IPS-18a (cell line): ENCODE data around the gene SEL1L3.

ENCODE experiments used
- H3K27ac ChIP-seq: one replicate; pipeline ENCODE4 v1.5.1; 2013; ENCODE audit warnings: low read length
- H3K27me3 ChIP-seq: one replicate; pipeline ENCODE4 v1.6.1; 2013; ENCODE audit warnings: mild to moderate bottlenecking, low read length; ENCODE audit not compliant: control insufficient read depth, insufficient read depth
- H3K36me3 ChIP-seq: one replicate; pipeline ENCODE4 v1.6.1; 2013; ENCODE audit warnings: low read depth, low read length; ENCODE audit not compliant: control insufficient read depth
- H3K4me1 ChIP-seq: one replicate; pipeline ENCODE4 v1.6.1; 2013; ENCODE audit warnings: low read depth, low read length; ENCODE audit not compliant: control insufficient read depth
- H3K4me3 ChIP-seq: one replicate; pipeline ENCODE4 v1.5.1; 2013; ENCODE audit warnings: low read length
- H3K9ac ChIP-seq: one replicate; pipeline ENCODE4 v1.6.1; 2013; ENCODE audit warnings: mild to moderate bottlenecking, low read length, moderate library complexity
- H3K9me3 ChIP-seq: one replicate; pipeline ENCODE4 v1.6.1; 2013; ENCODE audit warnings: low read depth, low read length; ENCODE audit not compliant: control insufficient read depth

The SEL1L3 gene

GRCh38 chr4:25827373-25827772 is 35.4 kb downstream of the SEL1L3 start:
- Histone ChIP-seq H3K36me3 (peaks cover 6% of the 10 kb centered on the region), H3K27me3 (no peaks in the 10 kb centered on the region), H3K9me3 (no peaks in the 10 kb centered on the region), H3K4me1 (peaks cover 12% of the 10 kb centered on the region), H3K9ac (no peak overlapping the region), H3K4me3 (no peak overlapping the region), H3K27ac (no peak overlapping the region)

- Histone ChIP-seq H3K4me3 (no peak overlapping the region), H3K36me3 (peaks cover under 1% of the 10 kb centered on the region), H3K9me3 (no peaks in the 10 kb centered on the region), H3K4me1 (peaks cover 23% of the 10 kb centered on the region), H3K9ac (no peak overlapping the region), H3K27me3 (no peaks in the 10 kb centered on the region), H3K27ac (no peak overlapping the region)
Observed at GRCh38 chr4:25826074-25826752, 36.6 kb downstream of the SEL1L3 start.

- Histone ChIP-seq H3K9me3 (no peaks in the 10 kb centered on the region), H3K4me1 (peaks cover 24% of the 10 kb centered on the region), H3K27ac (no peak overlapping the region), H3K4me3 (no peak overlapping the region), H3K36me3 (peaks cover 17% of the 10 kb centered on the region), H3K9ac (no peak overlapping the region), H3K27me3 (no peaks in the 10 kb centered on the region)
Observed at GRCh38 chr4:25823632-25824031, 39.2 kb downstream of the SEL1L3 start.

DNA sequence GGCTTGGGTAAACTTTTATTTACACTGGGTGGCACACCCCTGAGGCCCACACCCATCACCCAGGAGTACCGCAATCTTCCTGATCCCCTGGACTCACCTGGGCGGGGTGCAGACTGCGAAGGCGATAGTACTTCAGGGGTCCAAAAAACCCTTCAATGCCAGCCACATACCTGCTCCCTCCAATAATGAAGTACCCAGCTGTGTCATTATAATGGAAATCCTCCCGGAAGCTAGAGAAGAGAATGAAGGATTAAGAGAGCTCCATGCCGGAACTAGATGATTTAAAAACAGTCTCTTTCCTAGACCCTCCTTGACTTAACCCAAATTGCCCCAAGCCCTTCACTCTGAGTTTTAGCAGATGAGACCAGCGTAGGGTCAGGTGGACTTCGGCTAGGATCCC is 40.9 kb downstream of the SEL1L3 start:
- Histone ChIP-seq H3K4me3 (peak overlapping the region; percentile 31), H3K27ac (no peak overlapping the region), H3K9me3 (no peaks in the 10 kb centered on the region)

DNA sequence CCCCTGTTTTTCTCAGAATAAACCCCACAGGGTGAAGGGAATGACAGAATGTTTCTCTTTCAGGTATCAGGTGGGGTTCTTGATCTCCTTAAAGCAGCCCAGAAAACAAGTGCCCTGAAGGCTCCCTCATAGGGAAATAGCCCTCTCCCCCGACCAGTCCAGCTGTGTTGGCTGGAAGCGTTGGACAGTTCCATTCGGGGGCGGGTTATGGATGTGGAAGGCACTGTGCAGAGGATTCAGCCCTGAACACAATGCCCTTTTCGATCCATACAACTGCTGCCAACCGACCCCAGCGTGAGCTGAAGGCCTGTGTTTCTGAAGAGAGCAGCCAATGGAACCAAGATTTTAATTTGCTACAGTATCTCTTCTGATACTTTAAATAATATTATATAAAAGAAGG is 41.5 kb downstream of the SEL1L3 start:
- H3K27ac ChIP-seq = no peak overlapping the region
- peaks cover 24% of the 10 kb centered on the region for H3K4me1 ChIP-seq
- peaks cover 29% of the 10 kb centered on the region for H3K36me3 ChIP-seq
- no peak overlapping the region for H3K4me3 ChIP-seq
- no peaks in the 10 kb centered on the region for H3K27me3 ChIP-seq
- no peaks in the 10 kb centered on the region for H3K9me3 ChIP-seq
- no peak overlapping the region for H3K9ac ChIP-seq

More for the DNA sequence above, 40.9 kb downstream of the SEL1L3 start:
- Histone ChIP-seq H3K27me3 (no peaks in the 10 kb centered on the region), H3K4me1 (peaks cover 24% of the 10 kb centered on the region), H3K36me3 (peaks cover 29% of the 10 kb centered on the region), H3K9ac (no peak overlapping the region)

- H3K27me3 ChIP-seq = no peaks in the 10 kb centered on the region
- no peak overlapping the region for H3K9ac ChIP-seq
- no peak overlapping the region for H3K4me3 ChIP-seq
- no peak overlapping the region for H3K27ac ChIP-seq
- H3K4me1 ChIP-seq = peaks cover 23% of the 10 kb centered on the region
- peaks cover 29% of the 10 kb centered on the region for H3K36me3 ChIP-seq
- H3K9me3 ChIP-seq = no peaks in the 10 kb centered on the region
Observed at GRCh38 chr4:25818876-25819275, 43.9 kb downstream of the SEL1L3 start.

GRCh38 chr4:25818371-25818871 is 44.4 kb downstream of the SEL1L3 start:
- Histone ChIP-seq H3K9me3 (no peaks in the 10 kb centered on the region), H3K4me1 (peaks cover 24% of the 10 kb centered on the region), H3K9ac (no peak overlapping the region), H3K27me3 (no peaks in the 10 kb centered on the region), H3K36me3 (peaks cover 29% of the 10 kb centered on the region), H3K27ac (no peak overlapping the region), H3K4me3 (no peak overlapping the region)

- Histone ChIP-seq H3K27ac (no peak overlapping the region), H3K36me3 (peaks cover 29% of the 10 kb centered on the region), H3K4me3 (no peak overlapping the region), H3K9me3 (no peaks in the 10 kb centered on the region), H3K4me1 (peaks cover 16% of the 10 kb centered on the region), H3K27me3 (no peaks in the 10 kb centered on the region), H3K9ac (no peak overlapping the region)
Observed at GRCh38 chr4:25817059-25817681, 45.6 kb downstream of the SEL1L3 start.

- Histone ChIP-seq H3K27ac (no peak overlapping the region), H3K4me3 (no peak overlapping the region), H3K27me3 (no peaks in the 10 kb centered on the region), H3K9me3 (no peaks in the 10 kb centered on the region), H3K36me3 (peaks cover 29% of the 10 kb centered on the region), H3K4me1 (peaks cover 11% of the 10 kb centered on the region), H3K9ac (no peak overlapping the region)
Observed at GRCh38 chr4:25816591-25817058, 46.2 kb downstream of the SEL1L3 start.

- Histone ChIP-seq H3K36me3 (peaks cover 28% of the 10 kb centered on the region), H3K9me3 (no peaks in the 10 kb centered on the region), H3K9ac (no peak overlapping the region), H3K27me3 (no peaks in the 10 kb centered on the region), H3K4me1 (peaks cover 13% of the 10 kb centered on the region), H3K27ac (no peak overlapping the region), H3K4me3 (no peak overlapping the region)
Observed at GRCh38 chr4:25815586-25815985, 47.2 kb downstream of the SEL1L3 start.

DNA sequence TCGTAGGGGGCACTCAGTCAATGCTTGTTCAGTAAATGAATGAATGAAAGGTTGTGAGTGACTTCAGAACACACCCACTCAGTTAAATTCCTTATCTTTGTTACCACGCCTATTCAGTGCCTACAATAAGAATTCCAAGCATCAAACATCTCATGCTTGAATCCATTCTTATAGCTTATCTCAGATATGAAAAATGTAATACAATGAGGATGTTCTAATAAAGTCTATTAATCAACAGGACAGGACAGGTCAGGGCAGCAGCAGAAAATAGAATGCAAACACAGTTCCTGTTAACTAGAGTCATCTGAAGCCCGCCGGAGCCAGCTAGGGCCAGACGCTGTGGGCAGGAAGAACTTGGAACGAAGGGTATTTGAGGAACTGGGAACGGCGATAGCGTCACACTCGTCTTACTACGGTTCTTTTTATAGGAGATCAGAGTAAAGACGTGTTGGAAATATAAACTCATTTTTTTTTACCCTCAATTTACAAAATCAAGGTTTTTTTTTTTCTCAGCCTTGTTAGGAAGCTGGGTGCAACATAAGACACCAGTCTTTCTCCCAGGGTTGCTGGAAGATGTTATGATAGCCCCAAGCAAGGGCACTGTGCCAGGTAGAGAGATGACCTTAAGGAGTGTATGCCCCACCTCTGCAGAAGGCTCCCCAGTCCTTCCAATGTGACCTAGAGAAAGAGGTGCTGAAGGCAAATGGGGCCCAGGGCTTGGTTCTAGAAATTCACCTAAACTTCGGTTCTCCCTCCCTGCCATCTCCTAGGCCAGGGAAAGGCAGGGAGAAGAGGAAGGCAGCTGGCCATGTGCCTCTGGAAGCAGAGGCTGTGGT is 48.3 kb downstream of the SEL1L3 start:
- H3K9ac ChIP-seq = no peak overlapping the region
- H3K9me3 ChIP-seq = no peaks in the 10 kb centered on the region
- H3K27me3 ChIP-seq = no peaks in the 10 kb centered on the region
- peaks cover 13% of the 10 kb centered on the region for H3K4me1 ChIP-seq
- H3K4me3 ChIP-seq = no peak overlapping the region
- peaks cover 24% of the 10 kb centered on the region for H3K36me3 ChIP-seq
- H3K27ac ChIP-seq = no peak overlapping the region
